K562 (cell line): Measurements from ENCODE around the gene TMEM132C. TPM values are rescaled to one million over a fixed set of nuclear protein-coding genes. Genes with fewer than 3 reads are reported as not detected.

ENCODE experiments used
- ATAC-seq: fragments of 200-7000 bp; cut with Tn5 transposase; 3 replicates; pipeline ENCODE4 v1.9.1; 2020; ENCODE audit warnings: moderate library complexity
- BruUV-seq: library from RNA; stranded (reverse); fragments of 400-500 nt; replicated peaks from 2 replicates; lab custom pipeline; 2021; lab: Mats Ljungman, UMichigan
- CTCF ChIA-PET: fragments of 300-600 bp; formaldehyde crosslinking; extraction: SDS; loops from one replicate; lab custom pipeline; 2021; ENCODE audit warnings: low intra/inter-chr PET ratio; lab: Yijun Ruan, JAX
- POLR2A ChIA-PET: fragments of 300-600, 350-650 bp; sonication (Branson Sonifier 250); formaldehyde crosslinking; extraction: SDS; loops from one replicate; lab custom pipeline; 2021; ENCODE audit warnings: antibody characterized with exemption, inconsistent platforms; lab: Yijun Ruan, JAX
- DNase-seq, 4 experiments: peaks; one replicate each; pipeline versions ENCODE4 v3.0.0 to v3.0.0-alpha.2; 2011 to 2018; ENCODE audit warnings: low spot score in 3 of 4, mixed read lengths in 3 of 4; ENCODE audit errors: extremely low read depth in 1 of 4
- FAIRE-seq: peaks from 2 replicates; lab custom pipeline; 2011; peaks lifted over from hg19 to GRCh38; lab: Jason Lieb, UNC
- H2AFZ ChIP-seq: 2 replicates; pipeline ENCODE4 v1.6.0; 2011; ENCODE audit warnings: low read depth, low read length, control low read depth, inconsistent platforms
- H3K27ac ChIP-seq: fragments of 200-600 bp; 3 replicates; pipeline ENCODE4 v1.8.0; 2011; ENCODE audit warnings: low read depth, mild to moderate bottlenecking, control low read depth, inconsistent platforms, low read length, moderate library complexity, mixed read lengths; ENCODE audit errors: extremely low read depth
- H3K27me3 ChIP-seq, 2 experiments: fragments of 300-600 bp in 1 of 2; 2 replicates in 1 of 2; 3 replicates in 1 of 2; pipeline versions ENCODE4 v1.6.0 to v1.8.0; 2011; ENCODE audit warnings: inconsistent platforms in 2 of 2, low read length in 2 of 2, mild to moderate bottlenecking in 1 of 2, mixed read lengths in 1 of 2, moderate library complexity in 1 of 2; ENCODE audit not compliant: control insufficient read depth in 2 of 2, insufficient read depth in 2 of 2
- H3K36me3 ChIP-seq: fragments of 300-600 bp; 3 replicates; pipeline ENCODE4 v1.8.0; 2011; ENCODE audit warnings: mild to moderate bottlenecking, low read length, inconsistent platforms; ENCODE audit not compliant: control insufficient read depth, insufficient read depth
- H3K4me1 ChIP-seq, 2 experiments: fragments of 200-600 bp in 1 of 2; replicated peaks in 1 of 2; 2 replicates in 1 of 2; 3 replicates in 1 of 2; pipeline versions ENCODE4 v1.5.1 to v1.8.0; 2011; ENCODE audit warnings: inconsistent platforms in 2 of 2, low read length in 2 of 2, mild to moderate bottlenecking in 1 of 2, mixed read lengths in 1 of 2, moderate library complexity in 1 of 2; ENCODE audit not compliant: control insufficient read depth in 2 of 2, insufficient read depth in 2 of 2
- H3K4me2 ChIP-seq: 2 replicates; pipeline ENCODE4 v1.6.1; 2011; ENCODE audit warnings: low read length, control low read depth, inconsistent platforms, mixed read lengths; ENCODE audit not compliant: insufficient read depth
- H3K4me3 ChIP-seq: fragments of 200-600 bp; sonication (generic), shearing (Covaris generic); 2 replicates; pipeline ENCODE4 v1.5.1; 2016; ENCODE audit warnings: control low read depth, inconsistent platforms
- H3K79me2 ChIP-seq: fragments of 200-600 bp; 3 replicates; pipeline ENCODE4 v1.8.0; 2011; ENCODE audit warnings: low read length, inconsistent platforms; ENCODE audit not compliant: control insufficient read depth, insufficient read depth
- H3K9ac ChIP-seq, 2 experiments: 2 replicates each; pipeline versions ENCODE4 v1.6.0 to v1.6.1; 2011; ENCODE audit warnings: low read depth in 2 of 2, low read length in 2 of 2, control low read depth in 1 of 2, inconsistent platforms in 1 of 2, mild to moderate bottlenecking in 1 of 2, mixed read lengths in 1 of 2; ENCODE audit not compliant: insufficient read depth in 1 of 2
- H3K9me1 ChIP-seq: one replicate; pipeline ENCODE4 v1.6.0; 2011; ENCODE audit warnings: inconsistent platforms, mild to moderate bottlenecking, low read length, moderate library complexity; ENCODE audit not compliant: control insufficient read depth, insufficient read depth
- H3K9me3 ChIP-seq: replicated peaks from 2 replicates; pipeline ENCODE4 v1.5.1; 2011; ENCODE audit warnings: low read depth, low read length, inconsistent platforms; ENCODE audit not compliant: control insufficient read depth, insufficient read depth
- H4K20me1 ChIP-seq: replicated peaks from 2 replicates; pipeline ENCODE4 v1.6.1; 2011; ENCODE audit warnings: low read length, inconsistent platforms, mixed read lengths; ENCODE audit not compliant: control insufficient read depth, insufficient read depth
- ASH1L ChIP-seq: fragments of 450-650 bp; IDR thresholded peaks from 2 replicates; pipeline ENCODE4 v1.6.1; 2018; ENCODE audit warnings: borderline replicate concordance, mild to moderate bottlenecking, low read depth; ENCODE audit not compliant: partially characterized antibody
- HDAC8 ChIP-seq: fragments of 450-650 bp; IDR thresholded peaks from 2 replicates; pipeline ENCODE4 v1.6.1; 2016; ENCODE audit warnings: mild to moderate bottlenecking, missing genetic modification characterization, moderate library complexity, missing compliant biosample characterization
- HOXB6 ChIP-seq: fragments of 250-450 bp; sonication (Bioruptor Pico); IDR thresholded peaks from 2 replicates; pipeline ENCODE4 v1.5.1; 2022; ENCODE audit warnings: mild to moderate bottlenecking, borderline replicate concordance
- LARP7 ChIP-seq: fragments of 450-650 bp; IDR thresholded peaks from 2 replicates; pipeline ENCODE4 v1.6.1; 2016
- MAFF ChIP-seq: IDR thresholded peaks from 2 replicates; pipeline ENCODE4 v1.6.1; 2012; ENCODE audit warnings: low read length, improper control_type of control experiment
- MAZ ChIP-seq, 2 experiments: fragments of 450-650 bp in 1 of 2; sonication (generic) in 1 of 2; formaldehyde crosslinking; IDR thresholded peaks in 1 of 2; conservative IDR thresholded peaks in 1 of 2; 2 replicates each; pipeline versions ENCODE4 v1.4.0 to v1.5.0; 2020; ENCODE audit warnings: mild to moderate bottlenecking in 1 of 2, missing genetic modification reagents in 1 of 2
- RBM25 ChIP-seq: fragments of 200-400 bp; formaldehyde crosslinking; IDR thresholded peaks from 2 replicates; pipeline ENCODE4 v1.6.1; 2018; ENCODE audit warnings: low read length, low read depth, moderate library complexity; ENCODE audit not compliant: severe bottlenecking
- SMARCC2 ChIP-seq: fragments of 450-650 bp; IDR thresholded peaks from 2 replicates; pipeline ENCODE4 v1.6.1; 2017; ENCODE audit warnings: antibody characterized with exemption, moderate library complexity, mild to moderate bottlenecking, low read depth
- TBL1XR1 ChIP-seq, 2 experiments: IDR thresholded peaks; 2 replicates each; pipeline ENCODE4 v1.6.1; 2012; ENCODE audit warnings: improper control_type of control experiment in 2 of 2, low read length in 2 of 2, mild to moderate bottlenecking in 1 of 2
- TEAD1 ChIP-seq, 2 experiments: fragments of 450-650 bp in 1 of 2; sonication (generic) in 1 of 2; formaldehyde crosslinking; IDR thresholded peaks; 2 replicates each; pipeline versions ENCODE4 v1.4.0 to v1.8.0; 2020 to 2022; ENCODE audit warnings: mild to moderate bottlenecking in 2 of 2, missing genetic modification reagents in 1 of 2
- ZNF384 ChIP-seq: IDR thresholded peaks from 2 replicates; pipeline ENCODE4 v1.6.1; 2012; ENCODE audit warnings: low read depth, low read length, improper control_type of control experiment
- ZNF584 ChIP-seq: fragments of 200-800 bp; sonication (Bioruptor generic); IDR thresholded peaks from 2 replicates; pipeline ENCODE4 v1.6.1; 2016; ENCODE audit warnings: low read depth, mild to moderate bottlenecking, missing genetic modification characterization, missing compliant biosample characterization
- whole genome bisulfite sequencing: fragments of 100-300 bp; shearing (Covaris generic); methylation state at CpG from one replicate; pipeline ENCODE4 v1.1.6; 2016; ENCODE audit warnings: low coverage, mixed read lengths; ENCODE audit not compliant: insufficient coverage; ENCODE audit errors: missing lambda C conversion rate; 5-methylcytosine and 5-hydroxymethylcytosine counted together
- in situ Hi-C: fragments of 300-500 bp; cut with MboI; formaldehyde crosslinking; loops from 4 replicates; pipeline ENCODE4 v1.15.0; 2018; ENCODE audit warnings: inconsistent platforms, mixed read lengths
- intact Hi-C: fragments of 100-400 bp; cut with micrococcal nuclease; formaldehyde crosslinking; loops from 2 replicates; pipeline ENCODE4 v1.14.2; 2022
- polyA plus RNA-seq, 8 experiments: library from polyadenylated mRNA; depleted of rRNA in 4 of 8; stranded (reverse) in 5 of 8; unstranded in 3 of 8; fragments of >200 nt; fragmentation: Nextera tagmentation in 2 of 8; fragmentation: Illumina TruSeq in 1 of 8; extraction: Ambion mirVana in 2 of 8; extraction: Trizol in 1 of 8; gene quantifications; 2 replicates each; pipeline versions ENCODE4 v1.2.1 to v1.2.3, GENCODE V29; 2011 to 2014; ENCODE audit warnings: inconsistent platforms in 1 of 8, missing spikeins in 1 of 8
- total RNA-seq, 7 experiments: library from RNA; depleted of rRNA in 6 of 7; stranded (reverse); fragments of >200 nt in 6 of 7; fragmentation: Illumina TruSeq in 2 of 7; extraction: Trizol in 2 of 7; gene quantifications; 2 replicates each; pipeline versions ENCODE4 v1.2.1 to v1.2.3, GENCODE V29; 2011 to 2021; ENCODE audit warnings: low replicate concordance in 1 of 7
- TF ChIP-seq, protein P1 (sequence below): sonication (generic); formaldehyde crosslinking; IDR thresholded peaks from 2 replicates; pipeline ENCODE4 v1.9.0; 2022; ENCODE audit warnings: mild to moderate bottlenecking, missing genetic modification reagents
- TF ChIP-seq, protein P2 (sequence below): sonication (generic); formaldehyde crosslinking; IDR thresholded peaks from 2 replicates; pipeline ENCODE4 v1.8.1; 2023; ENCODE audit warnings: mild to moderate bottlenecking, missing genetic modification reagents

TMEM132C gene
- total and polyA plus RNA-seq, 9 of the 15 experiments (the other 6 are each of a cell fraction or from before 2014, with no cell fraction given), result not detected

DNA sequence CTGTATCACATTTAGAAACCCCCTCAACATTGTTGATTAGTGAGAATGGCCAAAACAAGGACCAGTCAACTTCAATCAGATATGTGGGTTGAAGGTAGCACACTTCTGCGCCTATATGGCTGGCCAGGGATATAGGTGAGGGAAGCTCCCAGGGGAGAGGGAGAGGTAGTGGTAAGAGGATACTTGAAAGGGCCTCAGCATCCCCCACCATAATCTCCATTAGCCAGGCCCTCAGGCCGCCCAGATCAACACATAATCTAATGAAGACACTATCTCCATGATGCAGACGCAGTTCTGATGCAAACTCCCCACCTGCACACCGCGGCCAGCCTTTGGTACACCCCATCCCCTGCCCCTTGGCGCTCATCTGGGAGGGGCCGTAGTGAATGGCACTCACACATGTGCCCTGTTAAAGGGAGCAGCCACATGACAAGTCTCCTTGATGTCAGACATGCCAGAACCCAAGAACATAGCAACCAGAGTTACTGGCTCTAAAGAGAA, 158.0 kb downstream of the TMEM132C start:
- Histone ChIP-seq H3K4me2 (no peak overlapping the region), H3K36me3 (no peaks in the 10 kb centered on the region), H3K27me3 (peaks cover 0 to 8% of the 10 kb centered on the region in 2 experiments; a peak in 1 of 5 replicates), H4K20me1 (no peaks in the 10 kb centered on the region), H3K9ac (no peak overlapping the region), H2AFZ (no peak overlapping the region), H3K4me3 (no peak overlapping the region), H3K9me3 (no peaks in the 10 kb centered on the region), H3K79me2 (no peaks in the 10 kb centered on the region), H3K9me1 (no peaks in the 10 kb centered on the region), H3K4me1 (no peaks in the 10 kb centered on the region), H3K27ac (no peak overlapping the region)
- no TSS peak for BruUV-seq
- intact Hi-C loops, result no loop called here
- in situ Hi-C loops, result no loop called here
- TF ChIP-seq ZNF384, result no peak
- TF ChIP-seq HDAC8 (tag), result no peak
- TF ChIP-seq ZNF584, result no peak
- ATAC-seq (no peak), DNase-seq (no peak), FAIRE-seq (no peak)
- WGBS, result 3% methylated on average over 7 of the region's 7 CpGs
- ChIA-PET POLR2A (no interaction called here), CTCF (no interaction called here)

DNA sequence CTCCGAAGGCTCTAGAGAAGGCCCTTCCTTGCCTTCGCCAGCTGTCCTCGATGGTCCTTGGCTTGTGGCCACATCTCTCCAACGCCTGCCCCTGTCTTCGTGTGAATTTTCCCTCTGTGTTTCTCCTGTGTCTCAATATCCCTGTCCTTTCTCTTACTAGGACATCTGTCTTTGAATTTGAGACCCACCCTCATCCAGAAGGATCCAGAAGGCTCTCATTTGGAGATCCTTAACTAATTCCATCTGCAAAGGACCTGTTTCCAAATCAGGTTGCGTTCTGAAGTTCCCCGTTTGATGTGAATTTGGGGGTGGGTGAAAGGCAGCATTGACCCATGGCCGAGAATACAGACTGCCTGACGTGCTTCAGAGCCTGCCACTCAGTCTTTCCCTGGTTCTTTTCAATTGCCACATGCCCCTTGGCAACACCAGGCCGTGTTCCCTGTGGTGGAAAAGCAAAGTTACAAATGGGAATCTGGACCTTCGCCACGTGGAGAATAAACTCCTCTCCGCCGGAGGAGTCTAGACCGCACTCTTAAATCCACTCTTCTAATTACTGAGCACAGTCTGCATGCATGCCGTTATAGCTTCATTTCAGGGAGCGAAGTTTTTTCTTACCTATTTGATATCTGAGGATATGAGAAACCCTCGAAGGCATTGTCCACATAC, 158.8 kb downstream of the TMEM132C start:
- H3K36me3 ChIP-seq, result no peaks in the 10 kb centered on the region
- DNase-seq, result no peak
- H3K27me3 ChIP-seq, result peaks cover 0 to 8% of the 10 kb centered on the region in 2 experiments; a peak in 1 of 5 replicates
- in situ Hi-C loops (no loop called here), intact Hi-C loops (no loop called here)
- FAIRE-seq, result no peak
- no peak overlapping the region for H3K9ac ChIP-seq
- no peak overlapping the region for H2AFZ ChIP-seq
- CTCF ChIA-PET, result no interaction called here
- H3K79me2 ChIP-seq, result no peaks in the 10 kb centered on the region
- no peak overlapping the region for H3K27ac ChIP-seq
- no peaks in the 10 kb centered on the region for H3K9me1 ChIP-seq
- POLR2A ChIA-PET, result no interaction called here
- no peaks in the 10 kb centered on the region for H3K4me1 ChIP-seq
- WGBS, result under 1% methylated on average over 18 of the region's 18 CpGs
- no peaks in the 10 kb centered on the region for H3K9me3 ChIP-seq
- no peaks in the 10 kb centered on the region for H4K20me1 ChIP-seq
- H3K4me2 ChIP-seq, result no peak overlapping the region
- H3K4me3 ChIP-seq, result no peak overlapping the region
- BruUV-seq, result no TSS peak
- no peak for ATAC-seq
- no peak for TF ChIP-seq TEAD1 (CRISPR knock-in tag; IDR thresholded peaks at IDR 0.05)
- no peak for TF ChIP-seq MAZ (CRISPR knock-in tag; conservative IDR thresholded peaks at IDR 0.05 in 1 of 2, IDR thresholded peaks at IDR 0.05 in 1 of 2)
- TF ChIP-seq, protein P1, sequence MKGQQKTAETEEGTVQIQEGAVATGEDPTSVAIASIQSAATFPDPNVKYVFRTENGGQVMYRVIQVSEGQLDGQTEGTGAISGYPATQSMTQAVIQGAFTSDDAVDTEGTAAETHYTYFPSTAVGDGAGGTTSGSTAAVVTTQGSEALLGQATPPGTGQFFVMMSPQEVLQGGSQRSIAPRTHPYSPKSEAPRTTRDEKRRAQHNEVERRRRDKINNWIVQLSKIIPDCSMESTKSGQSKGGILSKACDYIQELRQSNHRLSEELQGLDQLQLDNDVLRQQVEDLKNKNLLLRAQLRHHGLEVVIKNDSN (CRISPR knock-in tag), result no peak
- no peak for TF ChIP-seq LARP7
- no peak for TF ChIP-seq MAFF
- TF ChIP-seq ASH1L, result no peak
- TF ChIP-seq HOXB6 (CRISPR knock-in tag), result no peak
- TF ChIP-seq, protein P2, sequence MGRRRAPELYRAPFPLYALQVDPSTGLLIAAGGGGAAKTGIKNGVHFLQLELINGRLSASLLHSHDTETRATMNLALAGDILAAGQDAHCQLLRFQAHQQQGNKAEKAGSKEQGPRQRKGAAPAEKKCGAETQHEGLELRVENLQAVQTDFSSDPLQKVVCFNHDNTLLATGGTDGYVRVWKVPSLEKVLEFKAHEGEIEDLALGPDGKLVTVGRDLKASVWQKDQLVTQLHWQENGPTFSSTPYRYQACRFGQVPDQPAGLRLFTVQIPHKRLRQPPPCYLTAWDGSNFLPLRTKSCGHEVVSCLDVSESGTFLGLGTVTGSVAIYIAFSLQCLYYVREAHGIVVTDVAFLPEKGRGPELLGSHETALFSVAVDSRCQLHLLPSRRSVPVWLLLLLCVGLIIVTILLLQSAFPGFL (CRISPR knock-in tag), result no peak
- TF ChIP-seq SMARCC2, result no peak
- TF ChIP-seq TBL1XR1 (IDR thresholded peaks at IDR 0.05; ENCODE audit: low read length in 2 of 2), result no peak
- no peak for TF ChIP-seq RBM25
